Measurements from ENCODE around the gene FJX1.

- TF ChIP-seq CTCF (IDR thresholded peaks at IDR 0.05) (no peak), POLR2AphosphoS5 (IDR thresholded peaks at IDR 0.05; ENCODE audit: insufficient read depth in 1 of 2, low read depth in 1 of 2) (no peak), POLR2A (IDR thresholded peaks at IDR 0.05) (no peak)
Measured at GRCh38 chr11:35594680-35595079, 23.6 kb upstream of the FJX1 start.

Measured in vagina (tissue), 2 donors.